HepG2 (cell line): ENCODE results near the gene YPEL4. TPM values are rescaled to one million over a fixed set of nuclear protein-coding genes. Genes with fewer than 3 reads are reported as not detected.

Source experiments
- GMEB2 ChIP-seq: IDR thresholded peaks from 2 replicates; pipeline ENCODE4 v1.6.1; 2016; ENCODE audit warnings: missing biosample characterization, missing genetic modification reagents, low read depth
- KDM6A ChIP-seq: IDR thresholded peaks from 2 replicates; pipeline ENCODE4 v1.6.1; 2016; ENCODE audit warnings: low read depth
- KIAA2018 ChIP-seq: sonication (generic); formaldehyde crosslinking; IDR thresholded peaks from 2 replicates; pipeline ENCODE4 v1.5.0; 2020; ENCODE audit warnings: mild to moderate bottlenecking, missing genetic modification reagents, borderline replicate concordance
- MED8 ChIP-seq: sonication (generic); formaldehyde crosslinking; IDR thresholded peaks from 2 replicates; pipeline ENCODE4 v1.8.1; 2023; ENCODE audit warnings: mild to moderate bottlenecking, missing genetic modification reagents; ENCODE audit not compliant: insufficient replicate concordance
- NKX3-1 ChIP-seq: sonication (generic); formaldehyde crosslinking; IDR thresholded peaks from 2 replicates; pipeline ENCODE4 v1.5.0; 2020; ENCODE audit warnings: missing genetic modification reagents
- SRY ChIP-seq: sonication (generic); formaldehyde crosslinking; IDR thresholded peaks from 2 replicates; pipeline ENCODE4 v1.8.0; 2022; ENCODE audit warnings: mild to moderate bottlenecking, missing genetic modification reagents
- XRCC5 ChIP-seq: fragments of 200-400 bp; formaldehyde crosslinking; optimal IDR thresholded peaks from 2 replicates; pipeline ENCODE3; 2017; ENCODE audit warnings: mild to moderate bottlenecking, low read length
- ZNF224 ChIP-seq: sonication (generic); formaldehyde crosslinking; IDR thresholded peaks from 2 replicates; pipeline ENCODE4 v1.5.0; 2020; ENCODE audit warnings: mild to moderate bottlenecking, missing genetic modification reagents
- polyA plus RNA-seq, 8 experiments: library from polyadenylated mRNA; depleted of rRNA in 3 of 8; stranded (reverse) in 7 of 8; unstranded in 1 of 8; fragments of >200 nt; fragmentation: Illumina TruSeq in 4 of 8; extraction: Trizol in 4 of 8; gene quantifications; 2 replicates each; pipeline versions ENCODE4 v1.2.1 to v1.2.3, GENCODE V29; 2011 to 2016; ENCODE audit warnings: low read depth in 4 of 8, missing spikeins in 1 of 8, mixed read lengths in 1 of 8; ENCODE audit not compliant: insufficient read depth in 1 of 8
- total RNA-seq, 5 experiments: library from RNA; depleted of rRNA; stranded (reverse); fragments of >200 nt; fragmentation: Illumina TruSeq; extraction: Trizol; gene quantifications; 2 replicates each; pipeline ENCODE4 v1.2.3, GENCODE V29; 2016; ENCODE audit warnings: low read depth in 1 of 5
- TF ChIP-seq, protein P1 (sequence below): sonication (generic); formaldehyde crosslinking; IDR thresholded peaks from 2 replicates; pipeline ENCODE4 v1.5.0; 2020; ENCODE audit warnings: mild to moderate bottlenecking, missing genetic modification reagents
- TF ChIP-seq, protein P2 (sequence below): sonication (generic); formaldehyde crosslinking; IDR thresholded peaks from 2 replicates; pipeline ENCODE4 v1.4.0; 2020; ENCODE audit warnings: missing genetic modification reagents
- TF ChIP-seq, protein P3 (sequence below): sonication (generic); formaldehyde crosslinking; IDR thresholded peaks from 2 replicates; pipeline ENCODE4 v1.8.1; 2022; ENCODE audit warnings: mild to moderate bottlenecking, missing genetic modification reagents

The YPEL4 gene
- total and polyA plus RNA-seq, 2 of the 13 experiments (the other 11 are each of a cell fraction or from before 2014, with no cell fraction given): 0.04 TPM; not detected in 1

- no peak for TF ChIP-seq KIAA2018 (CRISPR knock-in tag)
- TF ChIP-seq KDM6A (CRISPR knock-in tag): 0 out of 2 replicates have a peak, but pooled peaks have one; percentile 15
- 0 out of 2 replicates have a peak, but pooled peaks have one; percentile 20 for TF ChIP-seq SRY (CRISPR knock-in tag)
- TF ChIP-seq, protein P1, sequence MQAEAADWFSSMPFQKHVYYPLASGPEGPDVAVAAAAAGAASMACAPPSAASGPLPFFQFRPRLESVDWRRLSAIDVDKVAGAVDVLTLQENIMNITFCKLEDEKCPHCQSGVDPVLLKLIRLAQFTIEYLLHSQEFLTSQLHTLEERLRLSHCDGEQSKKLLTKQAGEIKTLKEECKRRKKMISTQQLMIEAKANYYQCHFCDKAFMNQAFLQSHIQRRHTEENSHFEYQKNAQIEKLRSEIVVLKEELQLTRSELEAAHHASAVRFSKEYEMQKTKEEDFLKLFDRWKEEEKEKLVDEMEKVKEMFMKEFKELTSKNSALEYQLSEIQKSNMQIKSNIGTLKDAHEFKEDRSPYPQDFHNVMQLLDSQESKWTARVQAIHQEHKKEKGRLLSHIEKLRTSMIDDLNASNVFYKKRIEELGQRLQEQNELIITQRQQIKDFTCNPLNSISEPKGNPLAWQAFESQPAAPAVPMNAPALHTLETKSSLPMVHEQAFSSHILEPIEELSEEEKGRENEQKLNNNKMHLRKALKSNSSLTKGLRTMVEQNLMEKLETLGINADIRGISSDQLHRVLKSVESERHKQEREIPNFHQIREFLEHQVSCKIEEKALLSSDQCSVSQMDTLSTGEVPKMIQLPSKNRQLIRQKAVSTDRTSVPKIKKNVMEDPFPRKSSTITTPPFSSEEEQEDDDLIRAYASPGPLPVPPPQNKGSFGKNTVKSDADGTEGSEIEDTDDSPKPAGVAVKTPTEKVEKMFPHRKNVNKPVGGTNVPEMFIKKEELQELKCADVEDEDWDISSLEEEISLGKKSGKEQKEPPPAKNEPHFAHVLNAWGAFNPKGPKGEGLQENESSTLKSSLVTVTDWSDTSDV: no peak
- 0 out of 2 replicates have a peak, but pooled peaks have one; percentile 25 for TF ChIP-seq GMEB2 (CRISPR knock-in tag)
- TF ChIP-seq, protein P2, sequence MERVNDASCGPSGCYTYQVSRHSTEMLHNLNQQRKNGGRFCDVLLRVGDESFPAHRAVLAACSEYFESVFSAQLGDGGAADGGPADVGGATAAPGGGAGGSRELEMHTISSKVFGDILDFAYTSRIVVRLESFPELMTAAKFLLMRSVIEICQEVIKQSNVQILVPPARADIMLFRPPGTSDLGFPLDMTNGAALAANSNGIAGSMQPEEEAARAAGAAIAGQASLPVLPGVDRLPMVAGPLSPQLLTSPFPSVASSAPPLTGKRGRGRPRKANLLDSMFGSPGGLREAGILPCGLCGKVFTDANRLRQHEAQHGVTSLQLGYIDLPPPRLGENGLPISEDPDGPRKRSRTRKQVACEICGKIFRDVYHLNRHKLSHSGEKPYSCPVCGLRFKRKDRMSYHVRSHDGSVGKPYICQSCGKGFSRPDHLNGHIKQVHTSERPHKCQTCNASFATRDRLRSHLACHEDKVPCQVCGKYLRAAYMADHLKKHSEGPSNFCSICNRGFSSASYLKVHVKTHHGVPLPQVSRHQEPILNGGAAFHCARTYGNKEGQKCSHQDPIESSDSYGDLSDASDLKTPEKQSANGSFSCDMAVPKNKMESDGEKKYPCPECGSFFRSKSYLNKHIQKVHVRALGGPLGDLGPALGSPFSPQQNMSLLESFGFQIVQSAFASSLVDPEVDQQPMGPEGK (CRISPR knock-in tag): peak; percentile 84
- TF ChIP-seq, protein P3, sequence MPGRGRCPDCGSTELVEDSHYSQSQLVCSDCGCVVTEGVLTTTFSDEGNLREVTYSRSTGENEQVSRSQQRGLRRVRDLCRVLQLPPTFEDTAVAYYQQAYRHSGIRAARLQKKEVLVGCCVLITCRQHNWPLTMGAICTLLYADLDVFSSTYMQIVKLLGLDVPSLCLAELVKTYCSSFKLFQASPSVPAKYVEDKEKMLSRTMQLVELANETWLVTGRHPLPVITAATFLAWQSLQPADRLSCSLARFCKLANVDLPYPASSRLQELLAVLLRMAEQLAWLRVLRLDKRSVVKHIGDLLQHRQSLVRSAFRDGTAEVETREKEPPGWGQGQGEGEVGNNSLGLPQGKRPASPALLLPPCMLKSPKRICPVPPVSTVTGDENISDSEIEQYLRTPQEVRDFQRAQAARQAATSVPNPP (CRISPR knock-in tag): no peak
- peak; percentile 23 for TF ChIP-seq XRCC5
- no peak for TF ChIP-seq ZNF224 (CRISPR knock-in tag)
- no peak for TF ChIP-seq NKX3-1
- peak; percentile 79 for TF ChIP-seq MED8 (CRISPR knock-in tag)
Measured at GRCh38 chr11:57639321-57640067, 10.2 kb downstream of the YPEL4 start (continued).
